ENCODE measurements around the gene FAM216B. TPM values are rescaled to one million over a fixed set of nuclear protein-coding genes. Genes with fewer than 3 reads are reported as not detected.

The FAM216B gene
- total and polyA plus RNA-seq, 10 of the 15 experiments (the other 5 are each of a cell fraction or from before 2014, with no cell fraction given), result not detected

DNA sequence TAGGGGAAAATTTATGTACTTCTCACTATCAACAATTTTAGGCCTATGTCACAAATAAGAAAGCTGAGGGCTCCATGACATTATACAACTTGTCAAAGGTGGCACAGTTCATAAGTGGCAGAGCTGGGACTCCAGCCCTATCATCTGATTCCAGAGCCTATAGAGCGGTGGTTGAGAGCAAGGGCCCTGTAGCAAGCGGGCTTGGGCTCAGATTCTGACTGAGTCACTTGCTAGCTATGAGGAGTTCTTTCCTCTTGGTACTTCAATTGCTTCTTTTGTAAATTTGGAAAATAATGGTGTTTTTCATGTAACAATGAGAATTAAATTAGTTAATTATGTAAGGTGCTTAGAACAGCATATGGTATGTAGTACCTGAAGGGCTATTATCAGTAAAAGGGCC lies 28.7 kb upstream of the FAM216B start:
- Histone ChIP-seq H3K9me3 (replicated peaks; ENCODE audit: control insufficient read depth, insufficient read depth, low read length) (no peaks in the 10 kb centered on the region; the same call in 2 of the 3 replicates), H4K20me1 (ENCODE audit: control insufficient read depth, insufficient read depth) (no peaks in the 10 kb centered on the region), H3K79me2 (ENCODE audit: control insufficient read depth, insufficient read depth, low read length) (no peaks in the 10 kb centered on the region), H3K27ac (ENCODE audit: control insufficient read depth, insufficient read depth) (no peak overlapping the region), H3K27me3 (replicated peaks in 1 of 2; ENCODE audit: control insufficient read depth in 2 of 2, insufficient read depth in 2 of 2, low read length in 1 of 2) (no peaks in the 10 kb centered on the region; a peak in 2 of 4 replicates), H3K9ac (ENCODE audit: control insufficient read depth, insufficient read depth, low read length) (no peak overlapping the region), H3K4me2 (ENCODE audit: control insufficient read depth, insufficient read depth) (no peak overlapping the region), H3K36me3 (ENCODE audit: control insufficient read depth in 2 of 2, insufficient read depth in 2 of 2, low read length in 1 of 2) (no peaks in the 10 kb centered on the region), H2AFZ (ENCODE audit: control insufficient read depth, low read depth, low read length) (no peak overlapping the region), H3K4me3 (no peak overlapping the region), H3K4me1 (ENCODE audit: control insufficient read depth, insufficient read depth, low read length) (no peaks in the 10 kb centered on the region)
- WGBS (ENCODE audit: insufficient coverage, insufficient replicate concordance, low lambda C conversion rate, missing lambda C conversion rate), result 57% methylated on average over 2 of the region's 2 CpGs
- RAD21 ChIA-PET (ENCODE audit: unreplicated experiment), result no interaction called here
- intact Hi-C loops (cut with micrococcal nuclease; ENCODE audit: unreplicated experiment) (no loop called here), in situ Hi-C loops (cut with MboI) (no loop called here)
- SMC1A ChIA-PET (ENCODE audit: uncharacterized antibody, unreplicated experiment), result interaction anchor here (0.6 to 1.4 kb wide), 3 partner anchors 12 to 227 kb away, joined by 3 to 5 read pairs (median 4); no protein-coding TSS in a partner anchor
- ATAC-seq (no peak), FAIRE-seq (no peak), DNase-seq (ENCODE audit: low read depth, low spot score) (no peak)
- POLR2A ChIA-PET, result no interaction called here
- no TSS peak for BruUV-seq (replicated peaks)
- TF ChIP-seq, protein P1, sequence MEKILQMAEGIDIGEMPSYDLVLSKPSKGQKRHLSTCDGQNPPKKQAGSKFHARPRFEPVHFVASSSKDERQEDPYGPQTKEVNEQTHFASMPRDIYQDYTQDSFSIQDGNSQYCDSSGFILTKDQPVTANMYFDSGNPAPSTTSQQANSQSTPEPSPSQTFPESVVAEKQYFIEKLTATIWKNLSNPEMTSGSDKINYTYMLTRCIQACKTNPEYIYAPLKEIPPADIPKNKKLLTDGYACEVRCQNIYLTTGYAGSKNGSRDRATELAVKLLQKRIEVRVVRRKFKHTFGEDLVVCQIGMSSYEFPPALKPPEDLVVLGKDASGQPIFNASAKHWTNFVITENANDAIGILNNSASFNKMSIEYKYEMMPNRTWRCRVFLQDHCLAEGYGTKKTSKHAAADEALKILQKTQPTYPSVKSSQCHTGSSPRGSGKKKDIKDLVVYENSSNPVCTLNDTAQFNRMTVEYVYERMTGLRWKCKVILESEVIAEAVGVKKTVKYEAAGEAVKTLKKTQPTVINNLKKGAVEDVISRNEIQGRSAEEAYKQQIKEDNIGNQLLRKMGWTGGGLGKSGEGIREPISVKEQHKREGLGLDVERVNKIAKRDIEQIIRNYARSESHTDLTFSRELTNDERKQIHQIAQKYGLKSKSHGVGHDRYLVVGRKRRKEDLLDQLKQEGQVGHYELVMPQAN (conservative IDR thresholded peaks at IDR 0.05), result no peak
- no peak for TF ChIP-seq SREBF1 (IDR thresholded peaks at IDR 0.05; ENCODE audit: low read length)
- no peak for TF ChIP-seq WRNIP1 (IDR thresholded peaks at IDR 0.05; ENCODE audit: borderline replicate concordance, low read depth, low read length)
- TF ChIP-seq, protein P2, sequence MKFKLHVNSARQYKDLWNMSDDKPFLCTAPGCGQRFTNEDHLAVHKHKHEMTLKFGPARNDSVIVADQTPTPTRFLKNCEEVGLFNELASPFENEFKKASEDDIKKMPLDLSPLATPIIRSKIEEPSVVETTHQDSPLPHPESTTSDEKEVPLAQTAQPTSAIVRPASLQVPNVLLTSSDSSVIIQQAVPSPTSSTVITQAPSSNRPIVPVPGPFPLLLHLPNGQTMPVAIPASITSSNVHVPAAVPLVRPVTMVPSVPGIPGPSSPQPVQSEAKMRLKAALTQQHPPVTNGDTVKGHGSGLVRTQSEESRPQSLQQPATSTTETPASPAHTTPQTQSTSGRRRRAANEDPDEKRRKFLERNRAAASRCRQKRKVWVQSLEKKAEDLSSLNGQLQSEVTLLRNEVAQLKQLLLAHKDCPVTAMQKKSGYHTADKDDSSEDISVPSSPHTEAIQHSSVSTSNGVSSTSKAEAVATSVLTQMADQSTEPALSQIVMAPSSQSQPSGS (IDR thresholded peaks at IDR 0.05; ENCODE audit: low read length), result no peak
- TF ChIP-seq NFYB (IDR thresholded peaks at IDR 0.05; ENCODE audit: insufficient read depth, low read depth, low read length), result no peak
- CTCF ChIA-PET, result no interaction called here

Measured in GM12878 (cell line).